Measurements from ENCODE around the gene RNF187. TPM values are rescaled to one million over a fixed set of nuclear protein-coding genes. Genes with fewer than 3 reads are reported as not detected.

The RNF187 gene
- total and polyA plus RNA-seq, 2 donors from 2014 or later, result 85.2 to 137 TPM

GRCh38 chr1:228514421-228514820, 27.2 kb downstream of the RNF187 start:
- DNase-seq (no peak), FAIRE-seq (no peak)
- TF ChIP-seq CTCF (IDR thresholded peaks at IDR 0.05; ENCODE audit: borderline replicate concordance, extremely low read depth, insufficient read depth), result no peak
- H3K4me3 ChIP-seq (ENCODE audit: low read length in 3 of 3), result no peak overlapping the region
- H3K9ac ChIP-seq (ENCODE audit: low read length in 3 of 3), result no peak overlapping the region
- no peak overlapping the region for H3K27ac ChIP-seq (ENCODE audit: low read depth in 2 of 2, low read length in 2 of 2)
- H3K27me3 ChIP-seq (ENCODE audit: control insufficient read depth, insufficient read depth, low read length), result no peaks in the 10 kb centered on the region
- peaks cover 0 to 2% (median 0%) of the 10 kb centered on the region in 3 donors for H3K9me3 ChIP-seq (ENCODE audit: control insufficient read depth in 2 of 3, insufficient read depth in 1 of 3, low read length in 3 of 3)
- H3K36me3 ChIP-seq (ENCODE audit: control insufficient read depth in 2 of 3, insufficient read depth in 3 of 3, low read length in 3 of 3), result no peaks in the 10 kb centered on the region
- intact Hi-C loops (cut with DNase I), result no loop called here
- H3K4me1 ChIP-seq (ENCODE audit: control insufficient read depth in 2 of 3, insufficient read depth in 2 of 3, low read depth in 1 of 3, low read length in 3 of 3), result no peaks in the 10 kb centered on the region

GRCh38 chr1:228515200-228515834, 28.1 kb downstream of the RNF187 start:
- peak in 3 of 5 donors; percentile 34 to 61 (median 36) for DNase-seq

GRCh38 chr1:228517655-228518054, 30.5 kb downstream of the RNF187 start:
- DNase-seq, result no peak
- no peak for FAIRE-seq
- intact Hi-C loops (cut with DNase I), result no loop called here
- Histone ChIP-seq H3K4me3 (ENCODE audit: low read length in 3 of 3) (no peak overlapping the region), H3K9me3 (ENCODE audit: control insufficient read depth in 2 of 3, insufficient read depth in 1 of 3, low read length in 3 of 3) (peaks cover 0 to 3% (median 0%) of the 10 kb centered on the region in 3 donors), H3K36me3 (ENCODE audit: control insufficient read depth in 2 of 3, insufficient read depth in 3 of 3, low read length in 3 of 3) (no peaks in the 10 kb centered on the region), H3K27ac (ENCODE audit: low read depth in 2 of 2, low read length in 2 of 2) (no peak overlapping the region), H3K27me3 (ENCODE audit: control insufficient read depth, insufficient read depth, low read length) (no peaks in the 10 kb centered on the region), H3K4me1 (ENCODE audit: control insufficient read depth in 2 of 3, insufficient read depth in 2 of 3, low read depth in 1 of 3, low read length in 3 of 3) (no peaks in the 10 kb centered on the region), H3K9ac (ENCODE audit: low read length in 3 of 3) (no peak overlapping the region)
- TF ChIP-seq CTCF (IDR thresholded peaks at IDR 0.05; ENCODE audit: borderline replicate concordance, extremely low read depth, insufficient read depth), result no peak

More at GRCh38 chr1:228515200-228515834, 28.1 kb downstream of the RNF187 start:
- Histone ChIP-seq H3K4me1 (ENCODE audit: control insufficient read depth in 2 of 3, insufficient read depth in 2 of 3, low read depth in 1 of 3, low read length in 3 of 3) (no peaks in the 10 kb centered on the region), H3K27ac (ENCODE audit: low read depth in 2 of 2, low read length in 2 of 2) (no peak overlapping the region), H3K9me3 (ENCODE audit: control insufficient read depth in 2 of 3, insufficient read depth in 1 of 3, low read length in 3 of 3) (peaks cover 0 to 3% (median 0%) of the 10 kb centered on the region in 3 donors), H3K9ac (ENCODE audit: low read length in 3 of 3) (no peak overlapping the region), H3K4me3 (ENCODE audit: low read length in 3 of 3) (no peak overlapping the region), H3K27me3 (ENCODE audit: control insufficient read depth, insufficient read depth, low read length) (no peaks in the 10 kb centered on the region), H3K36me3 (ENCODE audit: control insufficient read depth in 2 of 3, insufficient read depth in 3 of 3, low read length in 3 of 3) (no peaks in the 10 kb centered on the region)
- intact Hi-C loops (cut with DNase I), result no loop called here
- TF ChIP-seq CTCF (IDR thresholded peaks at IDR 0.05; ENCODE audit: borderline replicate concordance, extremely low read depth, insufficient read depth), result peak; percentile 59
- FAIRE-seq, result no peak
